Pulmonary artery endothelial cell (primary cell): ENCODE data around the gene CLCN4. TPM values are rescaled to one million over a fixed set of nuclear protein-coding genes. Genes with fewer than 3 reads are reported as not detected.

ENCODE experiments used
- DNase-seq: peaks from one replicate; pipeline ENCODE4 v3.0.0-alpha.2; 2011; ENCODE audit warnings: low read depth, low spot score
- total RNA-seq: library from RNA; depleted of rRNA; stranded (reverse); fragments of >200 nt; gene quantifications from 2 replicates; pipeline ENCODE4 v1.2.3, GENCODE V29; 2014

CLCN4 gene
- total RNA-seq: 12.9 and 13.3 TPM in 2 replicates

DNA sequence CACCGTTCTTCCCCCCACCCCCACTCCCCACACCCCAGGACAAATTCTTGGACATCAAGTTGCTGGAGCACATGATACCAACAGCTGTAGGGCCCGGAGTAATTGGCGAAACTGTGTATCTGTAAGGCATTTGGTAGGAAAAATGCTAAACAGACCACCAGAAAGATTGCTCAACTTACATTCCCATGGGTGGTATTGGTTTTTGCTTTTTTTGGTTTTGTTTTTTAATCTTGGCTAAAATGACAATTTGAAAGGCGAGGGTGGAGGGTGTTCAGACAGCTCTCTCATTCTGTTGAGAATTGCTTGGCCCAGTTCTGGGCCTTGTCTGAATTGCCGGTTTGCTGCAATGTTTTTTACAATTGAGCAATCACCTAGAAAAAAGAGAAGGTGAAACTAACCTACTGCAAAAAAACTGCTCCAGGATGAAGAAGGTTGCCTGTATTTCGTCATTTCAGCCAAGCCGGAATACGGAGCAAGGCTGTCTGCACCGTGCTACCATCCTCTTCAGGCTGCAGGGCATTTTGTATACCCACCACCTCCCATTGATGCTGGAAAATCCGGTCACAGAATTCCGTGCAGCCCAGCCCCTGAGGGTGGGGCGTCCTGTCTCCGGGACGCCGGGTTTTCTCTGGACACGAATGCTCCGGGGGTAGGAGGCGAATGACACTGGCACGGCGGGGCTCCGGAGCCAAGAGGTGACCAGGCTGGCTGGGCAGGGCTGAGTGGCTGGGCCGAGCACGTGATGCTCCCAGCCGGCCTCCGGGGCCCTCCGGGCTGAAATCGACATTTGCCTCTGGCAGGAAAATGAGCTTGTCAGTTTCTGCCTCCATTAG lies at the start of gene CLCN4:
Gene CLCN4 (plus strand): TSS at position 777 of the 833 bp plus-strand sequence. CDS start 28,058 bp downstream, outside the sequence.
- DNase-seq: no peak

DNA sequence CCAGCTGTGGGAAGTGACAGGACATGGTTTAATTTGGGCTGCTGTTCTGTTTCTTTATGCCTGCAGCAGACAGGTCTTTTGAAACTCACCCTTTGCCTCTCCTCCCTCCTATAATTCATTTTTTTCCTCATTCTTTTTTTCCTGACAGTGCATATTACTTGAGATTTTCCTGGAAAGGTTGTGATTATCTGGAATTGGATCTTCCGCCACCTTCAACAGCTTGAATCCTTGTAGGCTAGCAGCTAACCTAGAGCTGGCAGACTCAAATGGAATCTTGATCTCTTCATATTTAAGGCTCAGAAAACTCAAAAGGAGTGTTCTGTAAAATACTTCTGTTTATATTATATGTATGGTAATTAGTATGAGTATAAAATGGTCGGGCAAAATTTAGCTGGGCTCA lies 49.3 kb upstream of the CLCN4 start:
- DNase-seq: no peak

DNA sequence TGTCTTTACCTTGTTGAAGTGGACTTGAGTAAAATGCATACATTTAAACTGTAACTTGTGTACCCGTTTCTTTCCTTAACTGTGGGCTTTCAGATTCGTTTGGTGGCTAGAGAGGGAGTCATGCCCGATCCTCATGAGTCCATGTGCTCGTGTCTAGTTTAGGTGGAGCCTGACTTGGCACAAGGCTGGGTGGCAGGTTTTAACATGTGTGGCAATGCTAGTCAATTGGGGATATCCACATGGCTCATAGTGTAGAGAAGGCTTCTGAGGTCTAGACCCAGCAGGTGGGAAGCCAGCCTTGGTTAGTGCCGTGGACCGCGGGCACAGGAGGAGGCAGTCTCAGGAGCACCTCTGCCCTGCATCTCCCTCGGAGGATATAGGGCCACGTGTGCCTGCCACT lies 48.5 kb upstream of the CLCN4 start:
- no peak for DNase-seq

DNA sequence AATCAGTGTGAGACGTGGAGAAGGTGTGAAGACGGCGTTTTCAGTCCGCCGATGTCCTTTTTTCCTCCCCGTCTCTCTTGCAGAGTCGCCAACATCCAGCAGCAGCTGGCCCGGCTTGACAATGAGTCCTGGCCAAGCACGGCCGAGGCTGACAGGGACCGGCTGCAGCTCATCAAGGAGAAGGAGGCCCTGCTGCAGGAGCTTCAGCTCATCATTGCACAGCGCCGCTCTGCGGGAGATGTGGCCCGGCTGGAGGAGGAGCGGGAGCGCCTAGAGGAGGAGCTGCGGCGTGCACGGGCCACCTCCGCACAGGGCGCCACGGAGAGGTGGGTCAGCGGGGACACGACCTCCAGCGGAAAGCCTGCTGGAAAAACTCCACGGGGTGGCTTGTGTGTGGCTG lies 47.1 kb upstream of the CLCN4 start:
- DNase-seq: no peak

DNA sequence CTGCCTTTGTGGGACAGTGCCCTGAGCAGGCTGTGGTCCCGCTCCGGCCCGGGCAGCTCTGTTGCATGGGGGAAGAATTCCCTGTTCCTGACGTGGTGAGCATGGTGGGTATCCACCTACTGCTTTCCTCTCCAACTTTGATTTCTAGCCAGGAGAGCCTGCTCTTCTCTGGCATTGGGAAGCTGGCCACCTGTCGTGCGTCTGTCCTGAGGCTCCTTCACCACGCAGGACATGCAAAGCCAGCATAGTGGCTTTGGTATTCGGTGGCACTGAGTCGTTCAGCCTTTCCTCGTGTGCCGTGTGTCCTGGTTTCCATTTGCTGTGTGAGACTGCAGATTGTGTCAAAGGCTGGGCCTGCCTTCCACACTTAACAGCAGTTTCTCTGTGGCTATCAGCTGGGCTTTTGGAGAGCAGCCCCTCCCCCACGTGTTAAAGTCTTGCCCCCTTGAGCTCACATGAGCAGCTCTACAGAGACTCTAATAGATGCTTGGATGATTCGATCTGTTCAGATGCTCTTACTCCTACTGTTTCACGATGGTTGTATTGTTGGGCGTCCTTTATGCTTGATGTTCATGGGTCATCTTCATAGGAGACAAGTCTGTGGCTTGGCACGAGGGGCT lies 46.3 kb upstream of the CLCN4 start:
- no peak for DNase-seq

DNA sequence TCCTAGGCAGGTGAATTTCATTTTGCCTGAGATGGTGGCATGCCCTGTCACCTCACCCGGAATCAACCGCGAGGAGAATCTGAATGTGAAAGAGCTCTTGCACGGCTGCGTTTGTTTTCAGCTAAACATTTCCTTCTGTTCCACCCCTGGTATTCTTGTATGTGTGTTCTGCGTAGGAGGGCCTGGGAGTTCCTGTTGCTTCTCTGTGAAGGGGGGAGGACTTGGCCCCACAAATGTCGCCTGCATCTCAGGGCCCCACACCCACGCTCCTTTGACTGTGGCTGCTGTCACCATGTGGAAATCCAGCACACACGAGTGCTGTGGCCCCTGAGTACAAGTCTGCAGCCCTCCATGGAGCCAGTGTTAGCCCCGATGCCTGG lies 45.8 kb upstream of the CLCN4 start:
- no peak for DNase-seq

DNA sequence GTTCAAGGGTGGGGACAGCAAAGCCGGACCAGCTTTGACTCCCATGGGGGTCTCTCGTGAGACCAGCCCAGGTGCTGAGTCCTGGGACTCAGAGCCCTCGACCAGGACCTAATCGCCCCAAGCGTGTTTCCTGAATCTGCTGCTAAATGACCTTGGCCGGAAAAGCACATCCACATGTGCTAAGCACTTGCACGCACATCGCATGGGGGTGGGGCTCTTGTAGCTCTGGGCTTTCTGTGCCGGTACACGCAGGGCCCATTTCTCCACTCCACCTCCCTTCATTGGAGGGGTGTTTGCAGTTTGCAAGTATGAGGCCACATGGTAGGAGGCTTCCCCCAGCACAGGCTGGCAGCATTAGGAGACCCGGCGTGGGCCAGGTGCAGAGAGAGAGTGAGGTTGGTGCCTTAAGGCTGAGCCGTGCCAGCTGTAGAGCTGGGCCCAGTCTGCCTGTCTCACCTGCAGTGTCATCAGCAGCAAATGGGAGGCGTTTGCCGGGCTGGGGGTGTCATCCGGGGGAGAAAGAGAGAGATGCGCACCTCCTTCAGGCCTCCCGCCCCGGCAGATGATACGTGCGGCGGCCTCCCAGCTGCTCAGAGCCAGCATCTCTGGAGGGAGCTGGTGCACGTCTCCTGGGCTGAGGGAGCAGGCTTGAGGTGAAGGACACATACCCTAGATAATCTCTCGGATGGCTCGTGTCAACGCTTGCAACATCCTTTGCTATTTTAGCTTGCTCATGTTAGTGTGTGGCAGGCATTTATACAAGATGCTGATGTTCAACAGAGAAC lies 45.2 kb upstream of the CLCN4 start:
- DNase-seq: no peak

DNA sequence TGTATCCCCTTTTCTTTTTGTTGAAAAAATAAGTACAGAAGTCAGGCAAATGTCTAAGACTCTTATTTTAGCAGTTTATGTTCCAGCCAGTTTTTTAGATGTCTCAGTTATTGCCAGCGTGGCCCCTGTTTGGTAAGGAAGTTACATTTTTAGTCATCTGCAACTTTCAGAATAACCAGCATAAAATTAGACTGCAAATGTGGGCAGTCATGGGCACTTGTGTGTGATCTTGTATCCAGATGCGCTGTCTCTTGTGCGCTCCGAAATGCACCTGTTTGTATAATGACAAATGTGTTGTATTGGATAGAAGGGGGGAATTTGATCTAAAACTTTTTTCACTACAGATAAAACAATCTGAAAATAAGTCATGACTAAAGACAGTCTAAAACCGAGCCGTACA lies 44.3 kb upstream of the CLCN4 start:
- DNase-seq: no peak

DNA sequence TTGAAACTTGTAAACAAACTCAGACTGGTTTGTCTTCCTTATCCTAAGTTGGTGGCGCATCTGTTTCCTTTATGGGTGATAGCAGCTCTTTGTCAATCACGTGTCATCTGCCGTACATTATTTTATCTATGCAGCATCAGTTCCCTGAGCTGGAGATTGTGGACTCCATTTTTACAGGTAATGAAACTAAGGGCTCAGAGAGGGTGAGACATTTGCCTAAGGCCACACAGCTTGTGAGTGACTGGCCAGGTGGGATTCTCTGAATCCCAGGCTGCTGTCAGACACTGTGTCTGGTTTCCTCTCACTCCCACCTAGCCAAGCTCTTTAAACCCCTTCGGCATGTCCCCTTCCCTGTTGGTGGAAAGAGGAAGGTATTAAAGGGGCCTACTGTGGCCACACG lies 41.7 kb upstream of the CLCN4 start:
- no peak for DNase-seq

DNA sequence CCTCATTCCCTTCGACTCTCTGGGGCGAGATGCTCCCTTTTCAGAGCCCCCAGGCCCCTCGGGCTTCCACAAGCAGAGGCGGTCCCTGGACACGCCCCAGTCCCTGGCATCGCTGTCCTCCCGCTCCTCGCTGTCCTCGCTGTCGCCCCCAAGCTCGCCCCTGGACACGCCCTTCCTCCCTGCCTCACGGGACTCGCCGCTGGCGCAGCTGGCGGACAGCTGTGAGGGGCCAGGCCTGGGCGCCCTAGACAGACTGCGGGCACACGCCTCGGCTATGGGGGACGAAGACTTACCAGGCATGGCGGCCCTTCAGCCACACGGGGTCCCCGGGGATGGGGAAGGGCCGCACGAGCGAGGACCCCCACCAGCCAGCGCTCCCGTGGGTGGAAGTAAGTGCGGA lies 39.5 kb upstream of the CLCN4 start:
- DNase-seq: no peak

DNA sequence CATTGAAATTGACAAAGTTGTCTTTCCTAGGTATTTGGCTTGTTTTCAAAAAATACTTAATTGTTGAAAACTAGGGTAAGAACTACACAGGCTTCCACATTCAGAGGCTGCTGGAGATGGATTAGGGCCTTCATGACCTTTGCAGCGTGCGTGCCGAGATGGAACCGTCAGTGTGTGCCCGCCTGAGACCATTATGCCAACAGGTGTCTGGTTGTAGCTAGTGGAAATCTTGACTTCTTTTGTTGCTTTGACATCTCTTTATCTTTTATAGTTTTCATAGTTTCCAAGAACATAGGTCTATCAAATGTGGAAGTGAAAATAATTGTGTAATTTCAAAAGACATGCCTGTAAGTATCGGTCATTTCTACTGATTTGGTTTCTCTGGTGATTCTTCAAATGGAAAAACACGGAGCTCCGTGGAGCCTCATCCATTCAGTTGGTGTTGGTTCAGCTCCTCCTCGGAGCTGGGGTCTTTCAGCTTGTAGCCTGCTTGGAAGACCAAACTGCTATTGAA lies 38.9 kb upstream of the CLCN4 start:
- no peak for DNase-seq

DNA sequence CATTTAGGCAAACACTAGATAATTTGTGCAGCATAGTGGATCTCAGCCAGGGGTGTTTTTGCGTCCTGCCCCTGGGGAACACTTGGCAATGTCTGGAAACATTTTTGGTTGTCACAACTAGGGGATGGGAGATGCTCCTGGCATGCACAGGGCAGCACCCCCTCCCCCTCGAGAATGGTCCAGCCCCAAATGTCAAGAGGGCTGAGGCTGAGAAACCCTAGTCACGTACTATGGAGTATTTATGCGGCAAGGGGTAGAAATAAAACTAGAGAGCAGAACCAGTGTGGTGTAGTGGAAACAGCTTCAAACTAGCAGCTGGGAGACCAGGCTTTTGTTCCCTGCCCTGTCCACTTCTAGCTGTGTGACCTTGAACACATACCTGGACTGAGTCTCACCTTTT lies 38.2 kb upstream of the CLCN4 start:
- DNase-seq: no peak

DNA sequence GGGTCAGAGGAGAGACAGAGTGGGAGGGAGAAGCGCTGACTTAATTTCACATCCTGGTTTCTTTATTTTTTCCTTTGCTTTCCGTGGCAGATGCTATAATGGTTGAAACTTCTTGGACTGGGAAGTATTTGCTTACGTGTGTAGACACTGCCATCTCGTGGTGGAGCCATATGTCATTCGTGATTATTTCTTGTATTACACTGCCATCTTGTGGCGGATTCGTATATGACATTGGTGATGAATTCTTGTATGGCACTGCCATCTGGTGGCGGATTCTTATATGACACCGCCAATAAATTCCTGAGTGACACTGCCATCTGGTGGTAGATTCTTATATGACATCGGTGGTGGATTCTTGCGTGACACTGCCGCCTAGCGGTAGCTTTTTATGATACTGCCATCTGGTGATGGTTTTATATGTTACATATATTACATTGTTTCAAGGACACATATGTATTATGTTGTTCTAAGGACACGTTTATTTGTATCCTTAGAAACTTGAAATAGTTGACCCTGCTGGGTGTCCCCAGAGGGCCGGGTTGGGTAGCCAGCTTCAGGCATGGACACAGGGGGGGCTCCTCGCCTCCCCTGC lies 37.3 kb upstream of the CLCN4 start:
- DNase-seq: peak; percentile 65

DNA sequence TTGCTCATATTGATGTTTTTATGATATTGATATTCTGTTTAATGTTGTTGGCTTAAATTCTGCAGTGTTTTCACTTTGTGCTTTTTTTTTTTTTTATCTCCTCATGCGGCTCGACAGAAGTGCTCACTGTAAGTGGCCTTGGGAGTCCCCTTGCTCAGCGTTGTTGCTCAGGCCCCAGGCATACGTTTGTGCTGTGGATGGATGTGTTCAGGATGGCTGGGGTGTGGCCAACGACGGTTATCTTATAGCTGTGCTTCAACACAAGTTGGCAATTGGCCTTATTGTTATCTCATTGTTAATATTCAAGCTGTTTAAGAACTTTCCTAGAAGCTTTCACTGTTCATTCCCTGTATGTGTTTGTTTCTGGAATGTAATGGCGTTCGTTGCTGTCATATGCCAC lies 36.4 kb upstream of the CLCN4 start:
- DNase-seq: no peak

DNA sequence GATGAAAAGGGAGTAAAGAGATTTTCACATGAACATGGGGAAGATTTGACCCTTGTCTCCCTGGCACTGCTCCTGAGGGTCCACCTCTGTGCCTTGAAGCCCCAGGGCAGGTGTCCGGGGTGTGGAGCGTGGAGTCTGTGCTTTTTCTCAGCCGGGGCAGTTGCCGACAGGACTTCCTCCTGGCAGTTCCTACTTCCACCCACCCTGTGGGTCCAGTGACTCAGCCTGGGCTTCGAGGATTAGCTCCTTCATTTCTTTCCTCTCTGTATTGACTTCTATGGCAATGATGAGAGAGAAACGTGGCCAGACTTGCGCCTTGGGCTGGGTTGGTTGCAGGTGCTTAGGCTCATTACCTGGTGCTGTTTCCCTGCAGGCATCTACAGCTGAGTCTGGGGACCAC lies 35.9 kb upstream of the CLCN4 start:
- no peak for DNase-seq

DNA sequence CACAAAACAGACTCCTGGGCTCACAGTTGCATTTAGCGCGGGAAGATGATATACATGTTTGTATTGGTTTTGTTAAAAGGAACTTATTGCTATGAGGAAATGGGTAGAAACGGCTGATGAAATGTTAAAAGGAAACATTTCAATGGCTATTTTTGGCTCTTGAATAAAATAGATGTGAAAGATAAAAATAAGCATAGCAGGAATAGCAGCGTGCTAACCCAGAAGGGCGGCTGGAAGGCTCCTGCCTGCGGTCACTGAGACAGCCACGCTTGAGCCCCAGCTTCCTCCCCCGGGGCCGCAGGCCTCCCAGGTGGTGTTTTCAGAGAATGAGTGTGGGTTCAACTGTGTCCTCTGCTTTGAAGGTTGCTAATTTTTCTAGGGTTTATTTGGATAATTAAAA lies 35.0 kb upstream of the CLCN4 start:
- DNase-seq: no peak

DNA sequence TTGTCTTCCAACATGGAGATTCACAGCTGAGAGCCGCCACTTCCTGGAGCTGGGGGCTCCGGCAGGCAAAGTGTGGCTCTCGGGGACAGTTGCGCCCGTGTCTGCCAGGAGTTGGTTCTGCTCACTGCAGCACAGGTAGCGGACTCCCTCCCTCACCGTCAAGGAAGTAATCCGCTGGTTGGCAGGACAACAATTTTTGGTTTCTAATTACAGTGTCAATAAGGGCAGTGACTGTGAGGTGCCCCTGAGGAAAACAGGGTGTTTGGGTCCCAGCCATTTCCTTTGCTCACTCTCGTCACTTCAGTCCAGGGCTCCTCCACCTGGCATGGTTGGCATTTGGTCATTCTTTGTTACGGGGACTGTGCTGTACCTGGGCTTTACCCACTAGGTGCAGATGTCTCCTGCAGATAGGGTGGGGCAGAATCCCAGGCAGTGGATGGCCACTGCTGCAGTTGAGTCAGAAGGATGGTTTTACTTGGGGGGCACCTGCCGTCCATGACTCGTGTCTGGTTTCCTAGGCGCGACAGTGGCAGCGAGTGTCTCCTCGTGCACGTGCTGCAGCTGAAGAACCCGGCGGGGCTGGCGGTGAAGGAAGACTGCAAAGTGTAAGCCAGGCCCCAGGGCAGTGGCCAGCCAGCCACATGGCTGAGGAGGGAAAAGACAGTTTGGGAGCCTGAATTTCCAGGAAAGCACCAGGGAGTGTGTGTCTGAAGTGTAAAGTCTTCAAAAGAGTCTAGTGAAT lies 32.1 kb upstream of the CLCN4 start:
- no peak for DNase-seq

DNA sequence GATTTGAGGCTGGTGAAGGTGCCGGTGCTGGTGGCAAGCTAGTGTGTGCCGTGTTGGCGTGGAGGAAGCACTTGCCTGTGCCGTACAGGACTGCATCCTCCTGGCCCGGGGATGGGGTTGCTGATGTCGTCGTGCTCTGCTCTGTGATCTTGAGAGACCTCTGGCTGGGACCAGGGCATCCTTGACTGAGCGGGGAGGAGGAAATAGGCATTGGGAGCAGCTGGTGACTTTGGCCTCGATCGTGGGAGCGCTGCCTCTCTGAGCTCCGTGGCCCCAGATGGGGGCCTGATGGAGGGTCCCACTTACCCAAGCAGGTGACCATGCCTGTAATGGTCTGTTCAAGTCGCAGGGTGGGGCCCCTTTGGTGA lies 31.5 kb upstream of the CLCN4 start:
- DNase-seq: no peak

DNA sequence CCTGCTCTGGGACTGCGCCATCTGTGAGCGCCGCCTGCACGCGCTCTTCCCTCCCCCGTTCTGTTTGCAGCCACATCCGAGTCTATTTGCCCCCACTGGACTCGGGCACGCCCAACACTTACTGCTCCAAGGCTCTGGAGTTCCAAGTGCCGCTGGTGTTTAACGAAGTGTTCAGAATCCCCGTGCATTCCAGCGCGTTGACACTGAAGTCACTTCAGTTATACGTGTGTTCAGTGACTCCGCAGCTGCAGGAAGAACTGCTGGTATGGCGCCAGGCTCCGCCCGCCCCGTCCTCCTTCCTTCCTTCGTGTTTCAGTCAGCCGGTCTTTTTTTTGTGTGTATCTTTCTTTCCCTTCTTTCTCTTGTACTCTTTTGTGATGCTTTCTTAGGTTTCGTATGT lies 30.7 kb upstream of the CLCN4 start:
- DNase-seq: no peak

DNA sequence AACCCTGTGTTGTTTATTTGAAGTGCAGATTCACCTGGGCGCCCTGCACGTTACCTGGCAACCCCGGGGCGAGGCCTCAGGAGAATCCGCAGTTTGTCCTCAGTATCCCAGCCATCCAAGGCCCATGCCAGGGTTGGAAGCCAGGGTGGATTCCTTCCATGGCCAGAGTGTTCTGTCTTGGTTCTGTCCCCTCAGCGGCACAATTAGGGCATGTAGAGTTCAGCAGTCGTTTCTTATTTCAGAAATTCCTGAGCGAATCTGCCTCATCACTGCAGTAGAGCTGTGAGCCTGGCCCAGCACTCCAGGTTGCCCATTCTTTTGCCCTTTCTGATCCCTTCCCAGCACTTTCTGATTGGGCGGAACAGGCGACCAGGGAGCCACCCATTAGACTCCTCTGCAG lies 29.9 kb upstream of the CLCN4 start:
- no peak for DNase-seq

DNA sequence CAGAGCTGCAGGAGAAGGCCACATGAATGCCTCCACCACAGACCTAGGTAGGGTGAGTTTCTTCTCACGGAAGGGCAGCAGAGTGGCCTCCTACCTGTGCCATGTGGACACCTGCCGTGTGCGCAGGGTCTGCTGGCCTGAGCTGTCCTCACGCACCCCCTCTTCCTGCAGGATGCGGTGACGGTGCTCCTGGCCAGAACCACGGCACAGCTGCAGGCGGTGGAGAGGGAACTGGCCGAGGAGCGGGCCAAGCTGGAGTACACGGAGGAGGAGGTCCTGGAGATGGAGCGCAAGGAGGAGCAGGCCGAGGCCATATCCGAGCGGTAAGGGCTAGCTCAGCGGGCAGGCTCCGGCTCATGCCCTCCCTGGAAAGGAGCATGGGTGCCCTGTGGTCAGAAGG lies 28.4 kb upstream of the CLCN4 start:
- no peak for DNase-seq
